PFSK-1 (cell line): ENCODE results near the gene SHLD1. TPM values are rescaled to one million over a fixed set of nuclear protein-coding genes. Genes with fewer than 3 reads are reported as not detected.

Experiments used
- FOXP2 ChIP-seq: optimal IDR thresholded peaks from 2 replicates; pipeline ENCODE3; 2011; ENCODE audit warnings: borderline replicate concordance, control low read depth, inconsistent platforms; ENCODE audit not compliant: insufficient read depth; ENCODE audit errors: extremely low read length, extremely low read depth
- POLR2AphosphoS5 ChIP-seq: IDR thresholded peaks from 2 replicates; pipeline ENCODE4 v1.6.1; 2012; ENCODE audit warnings: low read depth, mild to moderate bottlenecking, control low read depth, low read length, moderate library complexity
- REST ChIP-seq, 2 experiments: IDR thresholded peaks; 2 replicates each; pipeline versions ENCODE4 v1.6.1 to v1.8.0; 2011 to 2012; ENCODE audit warnings: low read depth in 2 of 2, low read length in 2 of 2, control low read depth in 1 of 2, inconsistent platforms in 1 of 2, mild to moderate bottlenecking in 1 of 2, moderate library complexity in 1 of 2; ENCODE audit not compliant: insufficient read depth in 1 of 2
- SIN3A ChIP-seq: IDR thresholded peaks from 2 replicates; pipeline ENCODE4 v1.6.1; 2012; ENCODE audit warnings: mild to moderate bottlenecking, low read length, moderate library complexity, borderline replicate concordance; ENCODE audit not compliant: insufficient read depth
- TAF1 ChIP-seq: IDR thresholded peaks from 2 replicates; pipeline ENCODE4 v1.6.1; 2012; ENCODE audit warnings: low read length, control low read depth, borderline replicate concordance; ENCODE audit not compliant: insufficient read depth
- polyA plus RNA-seq: library from polyadenylated mRNA; unstranded; fragments of >200 nt; gene quantifications from one replicate; pipeline ENCODE4 v1.2.1, GENCODE V29; 2012; ENCODE audit warnings: low read depth, missing spikeins; ENCODE audit not compliant: insufficient read length

The SHLD1 gene
- polyA plus RNA-seq = 2.7 TPM

GRCh38 chr20:5749952-5750779 lies at the start of gene SHLD1:
Gene SHLD1, plus strand, starts transcription at chr20:5750401. Its CDS starts 22,465 bp downstream, at chr20:5772866.
- TF ChIP-seq TAF1 (peak; percentile 54; the same call in 1 of the 2 replicates), FOXP2 (no peak), POLR2AphosphoS5 (peak; percentile 62; the same call in 1 of the 2 replicates), SIN3A (no peak)

- TF ChIP-seq TAF1 (no peak), SIN3A (no peak), REST (IDR thresholded peaks at IDR 0.05; ENCODE audit: insufficient read depth in 1 of 2, low read depth in 2 of 2, low read length in 2 of 2) (no peak), FOXP2 (no peak), POLR2AphosphoS5 (no peak)
Observed at GRCh38 chr20:5703681-5704101, 46.5 kb upstream of the SHLD1 start.

- TF ChIP-seq REST (IDR thresholded peaks at IDR 0.05; ENCODE audit: insufficient read depth in 1 of 2, low read depth in 2 of 2, low read length in 2 of 2) (no peak), SIN3A (no peak), TAF1 (no peak), FOXP2 (no peak), POLR2AphosphoS5 (no peak)
Observed at GRCh38 chr20:5705827-5706226, 44.4 kb upstream of the SHLD1 start.

GRCh38 chr20:5706797-5707196 lies 43.4 kb upstream of the SHLD1 start:
- no peak for TF ChIP-seq TAF1
- no peak for TF ChIP-seq SIN3A
- TF ChIP-seq FOXP2 = no peak
- no peak for TF ChIP-seq POLR2AphosphoS5
- no peak for TF ChIP-seq REST (IDR thresholded peaks at IDR 0.05; ENCODE audit: insufficient read depth in 1 of 2, low read depth in 2 of 2, low read length in 2 of 2)

GRCh38 chr20:5710551-5710950 lies 39.6 kb upstream of the SHLD1 start:
- TF ChIP-seq SIN3A = no peak
- no peak for TF ChIP-seq FOXP2
- no peak for TF ChIP-seq REST (IDR thresholded peaks at IDR 0.05; ENCODE audit: insufficient read depth in 1 of 2, low read depth in 2 of 2, low read length in 2 of 2)
- TF ChIP-seq TAF1 = no peak
